ENCODE results near the gene RNFT2.
"Not testable (repeated sequence)": the region's sequence is repeated elsewhere in the genome, so short reads cannot be mapped to it uniquely, and the experiment has no call there.

RNFT2 gene

GRCh38 chr12:116744766-116745165 is 6.7 kb downstream of the RNFT2 start:
- Histone ChIP-seq H4K20me1 (no peaks in the 10 kb centered on the region), H3K4me2 (no peak overlapping the region)
- TF ChIP-seq Cebpa-rat (IDR thresholded peaks at IDR 0.05) = no peak

GRCh38 chr12:116745554-116745953 is 7.4 kb downstream of the RNFT2 start:
- H3K4me2 ChIP-seq = no peak overlapping the region

More at GRCh38 chr12:116744766-116745165, 6.7 kb downstream of the RNFT2 start:
- H3K9ac ChIP-seq = no peak overlapping the region
- H3K4me1 ChIP-seq = peaks cover 0 to 7% (median 0%) of the 10 kb centered on the region in 10 experiments; a peak in 3 of 20 replicates
- no peak overlapping the region for H3K4me3 ChIP-seq
- no peaks in the 10 kb centered on the region for H3K27me3 ChIP-seq
- H3K27ac ChIP-seq = no peak overlapping the region
- peaks cover 0 to 7% (median 0%) of the 10 kb centered on the region in 11 experiments; a peak in 4 of 22 replicates for H3K36me3 ChIP-seq
- no peaks in the 10 kb centered on the region for H3K9me3 ChIP-seq (replicated peaks in 1 of 11)

GRCh38 chr12:116749884-116750283 is 11.8 kb downstream of the RNFT2 start:
- H3K9ac ChIP-seq = no peak overlapping the region
- no peak overlapping the region for H3K4me3 ChIP-seq
- no peaks in the 10 kb centered on the region for H3K27me3 ChIP-seq
- H3K27ac ChIP-seq = no peak overlapping the region
- H3K36me3 ChIP-seq = peaks cover 0 to 10% (median 0%) of the 10 kb centered on the region in 11 experiments; a peak in 8 of 22 replicates
- no peaks in the 10 kb centered on the region for H4K20me1 ChIP-seq
- H3K4me1 ChIP-seq = no peaks in the 10 kb centered on the region
- no peaks in the 10 kb centered on the region for H3K9me3 ChIP-seq (replicated peaks in 1 of 11)
- H3K4me2 ChIP-seq = no peak overlapping the region
- TF ChIP-seq Cebpa-rat (IDR thresholded peaks at IDR 0.05) = no peak

More at GRCh38 chr12:116745554-116745953, 7.4 kb downstream of the RNFT2 start:
- H3K4me1 ChIP-seq = peaks cover 0 to 7% (median 0%) of the 10 kb centered on the region in 10 experiments; a peak in 3 of 20 replicates
- no peaks in the 10 kb centered on the region for H3K9me3 ChIP-seq (replicated peaks in 1 of 11)
- no peak overlapping the region for H3K4me3 ChIP-seq
- no peak overlapping the region for H3K9ac ChIP-seq
- no peak for TF ChIP-seq Cebpa-rat (IDR thresholded peaks at IDR 0.05)
- H3K27me3 ChIP-seq = no peaks in the 10 kb centered on the region
- no peak overlapping the region for H3K27ac ChIP-seq
- H4K20me1 ChIP-seq = no peaks in the 10 kb centered on the region
- peaks cover 0 to 6% (median 0%) of the 10 kb centered on the region in 11 experiments; a peak in 5 of 22 replicates for H3K36me3 ChIP-seq

GRCh38 chr12:116750298-116750697 is 12.2 kb downstream of the RNFT2 start:
- no peaks in the 10 kb centered on the region for H3K4me1 ChIP-seq
- H3K4me2 ChIP-seq = no peak overlapping the region
- TF ChIP-seq Cebpa-rat (IDR thresholded peaks at IDR 0.05) = no peak
- H3K4me3 ChIP-seq = no peak overlapping the region
- H3K9ac ChIP-seq = no peak overlapping the region
- H3K9me3 ChIP-seq (replicated peaks in 1 of 11) = no peaks in the 10 kb centered on the region
- peaks cover 0 to 10% (median 0%) of the 10 kb centered on the region in 11 experiments; a peak in 8 of 22 replicates for H3K36me3 ChIP-seq
- no peaks in the 10 kb centered on the region for H4K20me1 ChIP-seq
- no peak overlapping the region for H3K27ac ChIP-seq
- no peaks in the 10 kb centered on the region for H3K27me3 ChIP-seq

- H3K4me1 ChIP-seq; H3K27me3 ChIP-seq; H3K9ac ChIP-seq; H3K36me3 ChIP-seq; H3K9me3 ChIP-seq (replicated peaks in 1 of 11); H4K20me1 ChIP-seq; H3K4me2 ChIP-seq; H3K4me3 ChIP-seq; H3K27ac ChIP-seq: not testable (repeated sequence)
Observed at GRCh38 chr12:116754097-116754496, 16.0 kb downstream of the RNFT2 start.

GRCh38 chr12:116754783-116755182 is 16.7 kb downstream of the RNFT2 start:
- not testable (repeated sequence) for H3K4me2 ChIP-seq; H4K20me1 ChIP-seq; H3K4me3 ChIP-seq; H3K27ac ChIP-seq; H3K9me3 ChIP-seq (replicated peaks in 1 of 11); H3K9ac ChIP-seq; H3K4me1 ChIP-seq; H3K27me3 ChIP-seq
- peaks cover 0 to 11% (median under 1%) of the 10 kb centered on the region in 11 experiments; a peak in 8 of 22 replicates for H3K36me3 ChIP-seq

- peaks cover 0 to 22% (median 10%) of the 10 kb centered on the region in 11 experiments; a peak in 7 of 22 replicates for H3K36me3 ChIP-seq
- no peak overlapping the region for H3K9ac ChIP-seq
- no peak overlapping the region for H3K4me3 ChIP-seq
- no peak overlapping the region for H3K4me2 ChIP-seq
- no peak overlapping the region for H3K27ac ChIP-seq
- no peaks in the 10 kb centered on the region for H4K20me1 ChIP-seq
- no peaks in the 10 kb centered on the region for H3K4me1 ChIP-seq
- no peak for TF ChIP-seq Cebpa-rat (IDR thresholded peaks at IDR 0.05)
- H3K9me3 ChIP-seq (replicated peaks in 1 of 11) = peaks cover 0 to 7% (median 0%) of the 10 kb centered on the region in 11 experiments; a peak in 2 of 22 replicates
- no peaks in the 10 kb centered on the region for H3K27me3 ChIP-seq
Observed at GRCh38 chr12:116759783-116760621, 21.9 kb downstream of the RNFT2 start.

- Histone ChIP-seq H3K27me3 (no peaks in the 10 kb centered on the region), H3K27ac (no peak overlapping the region), H3K4me2 (no peak overlapping the region), H3K4me3 (no peak overlapping the region), H3K36me3 (peaks cover 0 to 22% (median 10%) of the 10 kb centered on the region in 11 experiments; a peak in 7 of 22 replicates), H4K20me1 (no peaks in the 10 kb centered on the region), H3K4me1 (no peaks in the 10 kb centered on the region), H3K9ac (no peak overlapping the region), H3K9me3 (replicated peaks in 1 of 11) (peaks cover 0 to 7% (median 0%) of the 10 kb centered on the region in 11 experiments; a peak in 2 of 22 replicates)
- no peak for TF ChIP-seq Cebpa-rat (IDR thresholded peaks at IDR 0.05)
Observed at GRCh38 chr12:116760622-116761020, 22.5 kb downstream of the RNFT2 start.

GRCh38 chr12:116761499-116761898 is 23.4 kb downstream of the RNFT2 start:
- no peaks in the 10 kb centered on the region for H3K4me1 ChIP-seq
- H3K36me3 ChIP-seq = peaks cover 0 to 22% (median 10%) of the 10 kb centered on the region in 11 experiments; a peak in 7 of 22 replicates
- no peak for TF ChIP-seq Cebpa-rat (IDR thresholded peaks at IDR 0.05)
- no peak overlapping the region for H3K9ac ChIP-seq
- no peak overlapping the region for H3K27ac ChIP-seq
- H3K9me3 ChIP-seq (replicated peaks in 1 of 11) = peaks cover 0 to 7% (median 0%) of the 10 kb centered on the region in 11 experiments; a peak in 2 of 22 replicates
- H3K4me2 ChIP-seq = no peak overlapping the region
- H3K4me3 ChIP-seq = no peak overlapping the region
- no peaks in the 10 kb centered on the region for H4K20me1 ChIP-seq
- H3K27me3 ChIP-seq = no peaks in the 10 kb centered on the region
